Measurements from ENCODE around the gene RHOA. TPM values are rescaled to one million over a fixed set of nuclear protein-coding genes. Genes with fewer than 3 reads are reported as not detected.
"Not testable (repeated sequence)": the region's sequence is repeated elsewhere in the genome, so short reads cannot be mapped to it uniquely, and the experiment has no call there.

The RHOA gene
- total and polyA plus RNA-seq, 2 of the 8 experiments (the other 6 are each of a cell fraction or from before 2014, with no cell fraction given) = 176 to 397 TPM

DNA sequence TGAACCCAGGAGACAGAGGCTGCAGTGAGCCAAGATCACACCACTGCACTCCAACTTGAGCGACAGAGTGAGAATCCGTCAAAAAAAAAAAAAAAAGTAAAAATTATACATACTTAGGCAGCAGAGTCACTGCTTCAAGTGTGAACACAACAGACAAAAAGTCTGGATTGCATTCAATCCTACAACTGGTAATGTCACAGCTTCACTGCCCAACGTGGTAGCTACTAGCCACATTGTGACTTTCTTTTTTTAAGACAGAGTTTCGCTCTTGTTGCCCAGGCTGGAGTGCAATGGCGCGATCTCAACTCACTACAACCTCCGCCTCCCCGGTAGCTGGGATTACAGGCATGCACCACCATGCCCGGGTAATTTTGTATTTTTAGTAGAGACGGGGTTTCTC is 20.5 kb downstream of the RHOA start:
- WGBS, 2 experiments (ENCODE audit: extremely low coverage in 1 of 2, insufficient coverage in 1 of 2, insufficient read length in 1 of 2, insufficient replicate concordance in 2 of 2, low coverage in 1 of 2, low lambda C conversion rate in 2 of 2, missing lambda C conversion rate in 1 of 2) = 94% methylated on average over 10 of the region's 10 CpGs; no CpG with 5 or more reads in 1 of the 2 experiments
- H3K14ac ChIP-seq (ENCODE audit: insufficient read length); H3K27me3 ChIP-seq (replicated peaks in 1 of 4; ENCODE audit: control insufficient read depth in 3 of 4, extremely low read depth in 1 of 4, insufficient read depth in 3 of 4, low read length in 3 of 4); H2BK15ac ChIP-seq (ENCODE audit: low read length); H3K23ac ChIP-seq (ENCODE audit: insufficient read length); H3K18ac ChIP-seq (ENCODE audit: extremely low read depth, low read length); H3K56ac ChIP-seq (replicated peaks; ENCODE audit: insufficient read length, low read depth, low read length); H2AK5ac ChIP-seq (ENCODE audit: low read depth, low read length); H3K27ac ChIP-seq (ENCODE audit: low read depth, low read length); H3K4me3 ChIP-seq (ENCODE audit: extremely low read depth in 1 of 4, insufficient read depth in 2 of 4, low read depth in 3 of 4, low read length in 4 of 4); H4K8ac ChIP-seq (ENCODE audit: extremely low read depth, insufficient read depth, low read length); CTCF ChIA-PET (ENCODE audit: partially characterized antibody); H4K5ac ChIP-seq (ENCODE audit: insufficient read length, low read depth, low read length); DNase-seq (ENCODE audit: low read depth in 1 of 2, low spot score in 2 of 2); H2BK5ac ChIP-seq (ENCODE audit: low read depth, low read length); H4K91ac ChIP-seq (replicated peaks; ENCODE audit: insufficient read length, low read length); H2BK12ac ChIP-seq (ENCODE audit: low read depth, low read length); H3K4me2 ChIP-seq (ENCODE audit: insufficient read depth in 1 of 2, low read depth in 2 of 2, low read length in 2 of 2); H3K9ac ChIP-seq (replicated peaks in 1 of 4; ENCODE audit: extremely low read depth in 1 of 4, low read depth in 3 of 4, low read length in 3 of 4); H3K23me2 ChIP-seq (ENCODE audit: low read depth, low read length); H3K36me3 ChIP-seq (ENCODE audit: control insufficient read depth in 2 of 4, insufficient read depth in 4 of 4, low read length in 3 of 4); H2BK120ac ChIP-seq (replicated peaks; ENCODE audit: low read depth, low read length); H2AFZ ChIP-seq (ENCODE audit: low read length); H3K4me1 ChIP-seq (replicated peaks in 1 of 4; ENCODE audit: control insufficient read depth in 3 of 4, insufficient read depth in 4 of 4, low read length in 3 of 4); FAIRE-seq; H3K4ac ChIP-seq (replicated peaks; ENCODE audit: insufficient read length, low read depth, low read length); H2BK20ac ChIP-seq (ENCODE audit: low read length); H3K9me3 ChIP-seq (ENCODE audit: insufficient read depth in 2 of 2, low read depth in 1 of 2, low read length in 1 of 2): not testable (repeated sequence)
- Histone ChIP-seq H3K79me2 (ENCODE audit: control insufficient read depth in 1 of 2, insufficient read depth in 2 of 2, low read length in 2 of 2) (peaks cover 19 to 90% of the 10 kb centered on the region in 2 experiments), H3K79me1 (ENCODE audit: low read depth, low read length) (peaks cover 18% of the 10 kb centered on the region), H4K20me1 (replicated peaks in 1 of 2; ENCODE audit: control insufficient read depth in 1 of 2, insufficient read depth in 2 of 2, low read length in 2 of 2) (peaks cover 8 to 20% of the 10 kb centered on the region in 2 experiments)
- POLR2A ChIA-PET (ENCODE audit: partially characterized antibody) = interaction anchor here (0.7 kb wide), 1 partner anchor 34 kb away, joined by 5 read pairs; no protein-coding TSS in a partner anchor
